DND-41 (cell line): ENCODE data around the gene GRIK4.

ENCODE experiments used
- ATAC-seq: fragments of 200-7000 bp; cut with Tn5 transposase; 3 replicates; pipeline ENCODE4 v1.9.1; 2021; ENCODE audit warnings: low read depth; ENCODE audit not compliant: insufficient read depth
- DNase-seq: peaks from one replicate; pipeline ENCODE4 v3.0.0-alpha.2; 2020
- H2AFZ ChIP-seq: 2 replicates; pipeline ENCODE4 v1.6.0; 2012; ENCODE audit warnings: low read depth, low read length
- H3K27ac ChIP-seq: 2 replicates; pipeline ENCODE4 v1.5.1; 2012; ENCODE audit warnings: low read length, inconsistent platforms
- H3K27me3 ChIP-seq: fragments of 200-600 bp; sonication (generic); 2 replicates; pipeline ENCODE4 v1.6.0; 2012; ENCODE audit warnings: low read length, mild to moderate bottlenecking, inconsistent platforms; ENCODE audit not compliant: insufficient read depth, poor library complexity
- H3K36me3 ChIP-seq: 2 replicates; pipeline ENCODE4 v1.5.1; 2012; ENCODE audit warnings: low read length, inconsistent platforms; ENCODE audit not compliant: insufficient read depth
- H3K4me1 ChIP-seq: 2 replicates; pipeline ENCODE4 v1.5.1; 2012; ENCODE audit warnings: mild to moderate bottlenecking, low read length; ENCODE audit not compliant: insufficient read depth
- H3K4me2 ChIP-seq: 2 replicates; pipeline ENCODE4 v1.6.0; 2012; ENCODE audit warnings: mild to moderate bottlenecking, moderate library complexity, low read length, inconsistent platforms; ENCODE audit not compliant: insufficient read depth
- H3K4me3 ChIP-seq, 2 experiments: fragments of 200-600 bp in 1 of 2; shearing (Covaris generic) in 1 of 2; 2 replicates each; pipeline ENCODE4 v1.5.1; 2012 to 2016; ENCODE audit warnings: inconsistent platforms in 2 of 2, low read length in 2 of 2, mild to moderate bottlenecking in 2 of 2, low read depth in 1 of 2, moderate library complexity in 1 of 2
- H3K79me2 ChIP-seq: 2 replicates; pipeline ENCODE4 v1.6.0; 2012; ENCODE audit warnings: low read length, inconsistent platforms; ENCODE audit not compliant: insufficient read depth
- H3K9ac ChIP-seq: 2 replicates; pipeline ENCODE4 v1.6.0; 2012; ENCODE audit warnings: low read depth, mild to moderate bottlenecking, inconsistent platforms, low read length, moderate library complexity
- H3K9me3 ChIP-seq: 2 replicates; pipeline ENCODE4 v1.5.1; 2012; ENCODE audit warnings: low read length, moderate library complexity, mild to moderate bottlenecking, inconsistent platforms; ENCODE audit not compliant: insufficient read depth, severe bottlenecking
- H4K20me1 ChIP-seq: 2 replicates; pipeline ENCODE4 v1.6.0; 2012; ENCODE audit warnings: low read length; ENCODE audit not compliant: insufficient read depth
- EZH2 ChIP-seq: IDR thresholded peaks from 3 replicates; pipeline ENCODE4 v1.6.1; 2012; ENCODE audit warnings: borderline replicate concordance, low read depth, mild to moderate bottlenecking, moderate library complexity, low read length, inconsistent platforms; ENCODE audit not compliant: severe bottlenecking
- TF ChIP-seq, protein P1 (sequence below): IDR thresholded peaks from 2 replicates; pipeline ENCODE4 v1.5.1; 2012; ENCODE audit warnings: borderline replicate concordance, low read length, moderate library complexity, mild to moderate bottlenecking; ENCODE audit not compliant: poor library complexity, severe bottlenecking; ENCODE audit errors: extremely low read depth

Gene GRIK4

GRCh38 chr11:120773501-120774031 is 262.0 kb downstream of the GRIK4 start:
- H3K4me2 ChIP-seq, result no peak overlapping the region

GRCh38 chr11:120774591-120775386 is 263.2 kb downstream of the GRIK4 start:
- Histone ChIP-seq H3K4me3 (no peak overlapping the region), H4K20me1 (no peaks in the 10 kb centered on the region; the same call in 1 of the 2 replicates), H3K9ac (no peak overlapping the region), H3K4me1 (no peaks in the 10 kb centered on the region), H2AFZ (no peak overlapping the region), H3K27ac (no peak overlapping the region), H3K79me2 (no peaks in the 10 kb centered on the region), H3K27me3 (peaks cover 4% of the 10 kb centered on the region), H3K36me3 (no peaks in the 10 kb centered on the region), H3K4me2 (no peak overlapping the region), H3K9me3 (no peaks in the 10 kb centered on the region)
- DNase-seq (no peak), ATAC-seq (no peak)
- no peak for TF ChIP-seq EZH2
- TF ChIP-seq, protein P1, sequence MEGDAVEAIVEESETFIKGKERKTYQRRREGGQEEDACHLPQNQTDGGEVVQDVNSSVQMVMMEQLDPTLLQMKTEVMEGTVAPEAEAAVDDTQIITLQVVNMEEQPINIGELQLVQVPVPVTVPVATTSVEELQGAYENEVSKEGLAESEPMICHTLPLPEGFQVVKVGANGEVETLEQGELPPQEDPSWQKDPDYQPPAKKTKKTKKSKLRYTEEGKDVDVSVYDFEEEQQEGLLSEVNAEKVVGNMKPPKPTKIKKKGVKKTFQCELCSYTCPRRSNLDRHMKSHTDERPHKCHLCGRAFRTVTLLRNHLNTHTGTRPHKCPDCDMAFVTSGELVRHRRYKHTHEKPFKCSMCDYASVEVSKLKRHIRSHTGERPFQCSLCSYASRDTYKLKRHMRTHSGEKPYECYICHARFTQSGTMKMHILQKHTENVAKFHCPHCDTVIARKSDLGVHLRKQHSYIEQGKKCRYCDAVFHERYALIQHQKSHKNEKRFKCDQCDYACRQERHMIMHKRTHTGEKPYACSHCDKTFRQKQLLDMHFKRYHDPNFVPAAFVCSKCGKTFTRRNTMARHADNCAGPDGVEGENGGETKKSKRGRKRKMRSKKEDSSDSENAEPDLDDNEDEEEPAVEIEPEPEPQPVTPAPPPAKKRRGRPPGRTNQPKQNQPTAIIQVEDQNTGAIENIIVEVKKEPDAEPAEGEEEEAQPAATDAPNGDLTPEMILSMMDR, result no peak

More at GRCh38 chr11:120773501-120774031, 262.0 kb downstream of the GRIK4 start:
- Histone ChIP-seq H4K20me1 (no peaks in the 10 kb centered on the region; the same call in 1 of the 2 replicates), H3K36me3 (no peaks in the 10 kb centered on the region), H3K4me1 (no peaks in the 10 kb centered on the region), H3K4me3 (no peak overlapping the region), H3K9me3 (no peaks in the 10 kb centered on the region), H3K27me3 (peaks cover 4% of the 10 kb centered on the region), H2AFZ (no peak overlapping the region), H3K9ac (no peak overlapping the region), H3K27ac (no peak overlapping the region), H3K79me2 (no peaks in the 10 kb centered on the region)
- ATAC-seq (no peak), DNase-seq (no peak)
- no peak for TF ChIP-seq EZH2
- TF ChIP-seq, protein P1, result no peak

DNA sequence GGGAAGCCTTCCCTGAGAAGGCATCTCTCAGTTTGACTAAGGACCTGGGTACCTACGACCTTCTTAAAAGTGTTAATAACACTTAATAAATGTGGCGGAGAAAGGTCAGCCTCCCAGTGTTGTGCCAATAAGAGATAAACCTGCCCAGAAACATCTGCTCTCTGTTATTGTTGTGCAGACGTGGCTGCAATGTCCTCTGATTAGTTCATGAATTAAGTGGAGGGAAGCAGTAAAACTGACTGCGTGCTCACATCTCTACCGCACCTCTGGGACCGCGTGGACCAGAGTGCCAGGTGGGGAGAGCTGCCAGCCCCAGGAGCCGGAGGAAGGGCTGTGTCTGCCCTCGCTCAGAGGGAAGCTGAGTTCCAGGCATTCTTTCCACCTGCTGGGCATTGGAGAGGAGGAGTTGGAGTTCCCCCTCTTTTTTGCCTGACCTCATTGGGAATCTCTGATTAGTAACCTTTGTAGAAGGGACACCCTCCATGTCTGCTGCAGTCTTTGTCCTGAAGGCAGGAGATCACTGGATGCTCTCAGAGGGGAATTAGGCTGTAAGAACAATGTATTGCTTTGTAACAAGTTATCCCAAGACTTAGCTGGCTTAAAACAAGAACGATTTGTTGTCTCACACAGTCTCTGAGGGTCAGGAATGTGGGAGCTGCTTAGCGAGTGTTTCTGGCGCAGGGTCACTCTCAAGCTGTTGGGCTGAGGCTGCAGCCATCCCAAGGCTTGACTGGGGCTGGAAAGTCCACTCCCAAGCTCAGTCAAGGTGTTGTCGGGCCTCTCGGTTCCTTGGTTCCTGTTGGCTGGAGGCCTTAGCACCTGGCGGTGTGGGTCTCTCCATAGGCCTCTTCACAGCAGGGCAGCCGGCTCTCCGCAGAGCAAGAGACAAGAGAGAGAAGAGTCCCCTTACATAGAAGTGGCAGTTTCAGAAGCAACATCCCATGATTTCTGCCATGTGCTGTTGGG is 264.7 kb downstream of the GRIK4 start:
- DNase-seq, result no peak
- Histone ChIP-seq H3K79me2 (no peaks in the 10 kb centered on the region), H2AFZ (no peak overlapping the region), H3K4me1 (no peaks in the 10 kb centered on the region), H3K27ac (no peak overlapping the region), H3K27me3 (peaks cover 4% of the 10 kb centered on the region), H3K9ac (no peak overlapping the region), H3K4me3 (no peak overlapping the region), H3K4me2 (no peak overlapping the region), H4K20me1 (no peaks in the 10 kb centered on the region; the same call in 1 of the 2 replicates), H3K9me3 (no peaks in the 10 kb centered on the region), H3K36me3 (no peaks in the 10 kb centered on the region)
- no peak for ATAC-seq
- TF ChIP-seq, protein P1, result no peak
- TF ChIP-seq EZH2, result no peak
